ENCODE measurements around the gene OLFM2.
"Not testable (repeated sequence)": the region's sequence is repeated elsewhere in the genome, so short reads cannot be mapped to it uniquely, and the experiment has no call there.

The OLFM2 gene

DNA sequence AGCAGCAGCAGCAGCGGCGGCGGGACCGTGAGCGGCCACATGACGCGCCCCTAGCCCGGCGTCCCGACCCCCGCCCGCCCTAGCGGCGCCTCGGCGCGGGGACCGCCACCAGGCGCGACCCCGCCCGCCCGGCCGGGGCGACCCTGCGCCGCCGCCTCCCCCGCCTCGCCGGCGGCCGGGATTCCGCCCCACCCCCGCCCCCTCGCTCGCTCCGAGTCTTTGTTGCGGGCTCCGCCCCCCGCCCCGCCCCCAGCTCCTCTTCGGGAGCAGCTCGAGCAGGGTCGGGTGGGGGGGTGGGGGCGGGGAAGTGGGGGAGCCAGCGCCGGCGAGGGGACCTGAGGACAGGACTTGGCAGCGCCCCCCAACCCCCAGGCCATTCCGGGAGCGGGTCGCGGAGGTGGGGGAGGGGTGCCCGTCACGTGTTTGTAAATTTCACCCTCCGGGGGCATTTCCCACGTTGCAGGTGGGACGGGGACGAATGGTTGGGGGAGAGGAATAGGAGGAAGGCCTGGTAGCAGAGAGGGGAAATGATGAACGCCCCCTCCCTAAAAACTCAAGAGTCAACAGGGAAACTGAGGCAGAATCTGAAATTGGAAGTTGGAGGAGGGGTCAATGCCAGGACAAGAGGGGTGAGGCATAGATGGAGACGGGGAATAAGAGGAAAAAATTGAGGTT, at the start of gene OLFM2:
TSS of gene OLFM2 (minus strand) at position 190 of the 675 bp plus-strand sequence. CDS start at position 41, 149 bp downstream.
- no peak for DNase-seq (ENCODE audit: low read depth in 2 of 2)

DNA sequence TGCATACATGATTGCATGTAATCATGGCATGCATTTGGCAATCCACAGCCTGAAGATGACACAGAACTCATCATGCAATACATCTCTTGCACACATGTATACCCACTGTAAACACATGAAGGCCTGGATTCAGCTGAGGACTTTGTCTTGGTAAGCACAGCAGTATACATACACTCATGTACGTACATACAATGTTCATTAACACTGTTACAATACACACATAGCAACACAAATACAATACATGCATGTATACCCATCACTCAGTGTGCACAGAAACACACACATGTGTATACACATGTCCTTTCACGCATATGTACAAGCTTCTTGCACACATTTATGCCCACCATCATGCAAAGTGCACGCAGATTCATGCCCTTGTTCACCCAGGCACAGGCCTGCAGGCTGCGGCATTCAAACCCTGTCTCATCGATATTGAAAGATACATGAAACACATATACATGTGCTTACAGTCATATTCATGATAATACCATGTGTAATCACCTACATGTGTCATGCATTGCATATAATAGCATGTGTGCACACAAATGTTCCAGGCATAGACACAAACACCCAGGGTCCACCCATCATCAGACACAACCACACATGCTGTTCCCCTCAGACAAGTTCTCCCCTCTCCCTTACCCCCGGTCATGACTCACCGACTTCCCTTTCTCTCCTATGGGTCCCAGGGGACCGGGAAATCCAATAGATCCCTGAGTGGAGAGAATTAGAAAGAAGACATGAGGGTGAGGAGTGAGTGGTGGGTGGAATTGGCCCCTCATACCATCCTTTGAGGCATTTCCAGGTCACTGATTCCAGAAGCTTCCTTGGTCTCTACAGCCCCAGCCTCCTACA, 45.3 kb upstream of the OLFM2 start:
- no peak for DNase-seq (ENCODE audit: low read depth in 2 of 2)

GRCh38 chr19:9972103-9972502, 35.8 kb upstream of the OLFM2 start:
- no peak for DNase-seq (ENCODE audit: low read depth in 2 of 2)

- DNase-seq (ENCODE audit: low read depth in 2 of 2): no peak
Measured at GRCh38 chr19:9971166-9971897, 35.0 kb upstream of the OLFM2 start.

DNA sequence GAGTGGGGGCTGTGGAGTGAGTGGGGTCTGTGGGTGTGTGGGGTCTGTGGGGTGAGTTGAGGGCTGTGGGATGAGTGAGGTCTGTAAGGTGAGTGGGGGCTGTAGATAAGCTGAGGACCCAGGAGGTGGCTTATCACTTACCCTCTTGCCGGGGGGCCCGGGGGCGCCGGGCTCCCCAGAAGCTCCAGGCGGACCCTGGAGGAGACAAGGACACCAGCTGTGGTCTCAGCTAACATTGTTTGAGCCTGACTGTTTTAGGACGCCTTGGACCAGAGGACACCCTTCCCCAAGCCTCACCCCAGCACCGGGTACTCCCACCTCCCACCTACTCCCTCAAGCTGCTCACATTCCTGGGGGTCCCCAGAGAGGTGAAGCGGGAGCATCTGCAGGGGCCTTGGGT, 34.2 kb upstream of the OLFM2 start:
- DNase-seq (ENCODE audit: low read depth in 2 of 2): no peak

- no peak for DNase-seq (ENCODE audit: low read depth in 2 of 2)
Measured at GRCh38 chr19:9969688-9969975, 33.3 kb upstream of the OLFM2 start.

DNA sequence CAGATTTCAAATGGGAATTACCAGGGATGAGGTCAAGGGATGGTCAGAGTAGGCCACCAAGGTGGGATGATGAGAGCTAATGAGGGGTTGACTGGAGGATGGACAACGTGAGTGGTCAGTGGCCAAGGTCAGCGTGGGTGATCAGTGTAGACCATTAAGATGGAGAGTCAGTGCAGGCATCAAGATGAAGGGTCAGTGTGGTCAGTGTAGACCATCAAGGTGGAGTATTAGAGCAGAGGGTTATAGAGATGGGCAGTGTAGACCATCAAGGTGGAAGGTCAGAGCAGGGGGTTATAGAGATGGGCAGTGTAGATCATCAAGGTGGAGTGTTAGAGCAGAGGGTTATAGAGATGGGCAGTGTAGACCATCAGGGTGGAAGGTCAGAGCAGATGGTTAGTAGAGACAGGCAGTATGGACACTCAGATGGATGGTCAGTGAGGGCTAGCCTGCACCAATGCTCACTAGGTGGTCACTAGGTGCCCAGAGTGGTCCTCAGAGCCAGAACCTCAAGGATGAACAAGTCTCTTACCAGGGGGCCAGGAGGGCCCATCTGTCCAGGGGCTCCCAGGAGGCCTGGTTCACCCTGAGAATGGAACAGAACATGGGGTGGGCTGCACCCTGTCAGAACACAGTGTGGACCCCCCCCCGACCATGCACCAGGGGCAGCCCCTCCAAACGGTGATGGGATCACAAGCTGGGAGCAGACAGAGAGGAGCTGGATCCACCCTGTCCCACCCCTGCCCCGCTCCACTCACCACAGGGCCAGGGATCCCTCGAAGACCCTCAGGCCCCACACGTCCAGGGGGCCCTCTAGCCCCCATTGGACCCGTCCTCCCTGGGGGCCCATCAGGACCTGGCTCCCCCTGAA, 32.7 kb upstream of the OLFM2 start:
- no peak for DNase-seq (ENCODE audit: low read depth in 2 of 2)

- DNase-seq (ENCODE audit: low read depth in 2 of 2): no peak
Measured at GRCh38 chr19:9967326-9967725, 31.0 kb upstream of the OLFM2 start.

DNA sequence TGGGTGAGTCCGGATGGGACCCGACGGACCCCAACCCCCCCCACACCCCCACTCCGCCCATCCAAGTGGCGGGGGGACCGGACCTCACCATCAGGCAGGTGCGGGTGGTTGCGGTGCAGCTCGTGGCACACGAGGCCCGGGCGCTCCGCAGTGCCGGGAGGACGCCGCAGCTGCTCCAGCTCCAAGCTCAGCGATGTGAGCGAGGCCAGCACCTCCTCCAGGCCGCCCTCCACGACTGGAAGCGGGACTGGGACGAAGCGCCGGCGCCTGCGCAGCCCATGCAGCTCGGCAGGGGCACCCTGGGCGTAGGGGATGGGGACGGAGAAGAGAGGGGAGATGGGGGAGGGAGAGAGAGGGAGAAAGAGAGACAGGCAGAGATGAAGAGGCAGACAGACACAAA, 30.1 kb upstream of the OLFM2 start:
- no peak for DNase-seq (ENCODE audit: low read depth in 2 of 2)

DNA sequence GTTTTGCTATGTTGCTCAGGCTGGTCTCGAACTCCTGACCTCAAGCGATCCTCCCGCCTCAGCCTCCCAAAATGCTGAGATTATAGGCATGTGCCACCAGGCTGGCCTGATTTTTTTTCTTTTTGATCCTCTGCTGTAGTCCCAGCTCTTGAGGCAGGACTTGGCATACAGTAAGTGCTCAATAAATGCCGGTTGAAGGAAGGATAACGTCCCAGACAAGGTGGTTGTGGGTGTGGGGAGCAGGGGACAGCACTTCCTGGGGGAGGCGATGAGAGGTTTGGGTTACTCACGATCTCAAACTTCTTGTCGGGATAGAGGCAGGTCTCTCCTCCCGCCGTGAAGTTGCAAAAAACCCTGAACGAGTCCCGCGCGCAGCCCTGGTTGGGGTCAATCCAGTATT, 29.7 kb upstream of the OLFM2 start:
- DNase-seq (ENCODE audit: low read depth in 2 of 2): no peak

DNA sequence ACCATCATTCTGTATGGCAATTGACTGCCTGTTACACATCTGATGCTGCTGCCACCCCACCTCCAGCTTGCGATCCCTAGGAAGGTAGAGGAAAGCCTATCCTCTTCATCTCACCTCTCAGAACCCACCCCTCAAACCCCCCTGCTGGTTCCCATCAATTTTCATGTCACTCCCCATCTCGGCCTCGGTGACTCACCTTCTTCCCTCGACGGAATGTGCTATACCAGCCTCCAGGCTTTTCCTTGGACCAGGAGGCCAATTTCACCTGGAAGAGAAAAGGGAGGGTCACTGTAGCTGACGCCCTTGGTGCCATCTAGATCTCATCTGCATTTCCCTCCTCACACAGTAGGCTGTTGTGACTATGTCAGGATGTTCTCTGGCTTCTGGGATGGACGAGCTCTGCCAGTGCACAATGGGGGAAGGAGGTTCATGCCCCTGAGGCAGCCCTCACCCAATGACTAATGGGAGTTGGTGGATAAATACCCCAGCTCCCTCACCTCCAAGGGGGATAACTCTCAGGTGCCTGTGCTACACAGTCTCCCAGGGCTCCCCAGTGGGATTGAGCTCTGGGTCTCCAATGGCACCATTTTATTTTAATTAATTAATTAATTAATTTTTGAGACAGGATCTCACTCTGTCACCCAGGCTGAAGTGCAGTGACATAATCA, 26.4 kb upstream of the OLFM2 start:
- no peak for DNase-seq (ENCODE audit: low read depth in 2 of 2)

DNA sequence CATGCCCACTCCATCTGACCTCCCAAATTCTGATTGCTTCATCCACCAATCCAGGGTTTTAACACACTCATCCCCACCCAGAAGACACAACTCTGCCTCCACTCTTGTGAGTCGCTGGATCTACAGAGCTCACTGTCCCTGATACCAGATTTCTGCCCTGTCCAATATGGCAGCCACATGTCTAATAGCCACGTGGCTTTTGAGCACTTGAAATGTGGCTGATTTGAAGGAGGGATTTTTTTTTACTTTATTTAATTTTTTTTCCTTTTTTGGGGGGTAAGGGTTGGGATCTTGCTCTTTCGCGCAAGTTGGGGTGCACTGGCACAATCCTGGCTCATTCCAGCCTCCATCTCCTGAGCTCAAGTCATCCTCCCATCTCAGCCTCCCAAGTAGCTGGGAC, 24.8 kb upstream of the OLFM2 start:
- no peak for DNase-seq (ENCODE audit: low read depth in 2 of 2)

GRCh38 chr19:9958379-9958821, 22.1 kb upstream of the OLFM2 start:
- no peak for DNase-seq (ENCODE audit: low read depth in 2 of 2)

- no peak for DNase-seq (ENCODE audit: low read depth in 2 of 2)
Measured at GRCh38 chr19:9956956-9957355, 20.6 kb upstream of the OLFM2 start.

DNA sequence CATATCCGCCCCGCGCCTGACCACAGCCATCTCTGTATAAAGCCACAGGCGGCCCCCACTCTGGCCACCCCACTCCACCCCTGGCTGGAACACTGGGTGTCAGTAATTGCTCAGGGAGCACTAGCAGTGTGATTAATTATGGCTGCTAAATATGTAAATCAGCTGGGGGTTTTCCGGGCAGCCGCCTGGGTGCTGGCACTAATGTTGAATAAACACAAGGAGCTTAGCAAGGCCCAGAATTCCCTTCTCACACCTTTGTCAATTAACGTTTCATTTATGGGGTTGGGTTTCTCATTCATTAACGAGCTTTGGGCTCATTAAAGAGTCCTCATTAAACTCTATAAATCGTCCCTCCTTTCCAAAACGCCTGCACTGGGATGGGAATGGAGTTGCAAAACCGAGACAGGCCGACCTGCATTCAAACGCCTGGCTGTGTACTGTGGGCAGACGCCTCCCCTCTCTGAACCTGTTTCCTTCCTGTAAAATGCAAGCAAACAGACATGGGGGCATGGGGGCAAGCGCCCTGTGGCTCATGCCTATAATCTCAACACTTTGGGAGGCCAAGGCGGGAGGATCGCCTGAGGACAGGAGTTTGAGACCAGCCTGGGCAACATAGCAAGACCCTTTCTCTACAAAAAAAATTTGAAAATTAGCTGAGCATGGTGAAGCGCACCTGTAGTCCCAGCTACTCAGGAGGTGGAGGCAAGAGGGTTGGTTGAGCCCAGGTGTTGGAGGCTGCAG, 17.7 kb upstream of the OLFM2 start:
- no peak for DNase-seq (ENCODE audit: low read depth in 2 of 2)

DNA sequence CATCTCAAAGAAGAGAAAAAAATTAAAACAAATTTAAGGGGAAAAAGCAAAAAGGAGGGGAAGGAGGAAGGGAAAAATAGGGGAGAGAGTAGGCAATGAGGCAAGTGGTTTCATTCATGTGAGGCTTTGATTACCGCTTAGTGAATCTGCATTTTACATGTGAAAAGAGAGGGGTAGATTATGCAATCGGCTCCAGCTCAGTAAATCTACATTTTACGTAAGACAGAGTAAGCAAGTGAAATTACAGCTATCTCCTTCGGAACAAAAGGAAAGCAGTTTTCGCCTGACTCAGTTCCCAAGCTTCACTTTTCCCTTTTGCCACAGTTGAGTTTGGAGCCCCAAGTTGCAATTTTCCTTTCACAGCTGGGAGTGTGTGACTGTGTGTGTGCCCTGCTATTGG, 16.0 kb upstream of the OLFM2 start:
- no peak for DNase-seq (ENCODE audit: low read depth in 2 of 2)

DNA sequence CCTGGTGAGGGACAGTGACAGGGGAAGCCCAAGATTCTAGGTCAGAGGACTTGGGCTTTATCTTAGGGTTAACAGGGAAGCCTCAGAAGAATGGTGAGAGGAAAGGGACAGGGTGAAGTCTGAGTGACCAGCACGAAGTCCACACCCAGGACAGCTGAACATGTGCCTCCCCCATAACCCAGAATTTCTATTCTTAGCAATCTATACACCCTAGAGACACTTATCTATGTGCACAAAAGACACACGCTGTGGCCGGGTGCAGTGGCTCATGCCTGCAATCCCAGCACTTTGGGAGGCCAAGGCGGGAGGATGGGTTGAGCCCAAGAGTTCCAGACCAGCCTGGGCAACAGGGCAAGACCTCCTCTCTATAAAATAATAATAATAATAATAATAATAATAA, 11.1 kb upstream of the OLFM2 start:
- DNase-seq (ENCODE audit: low read depth in 2 of 2): no peak

DNA sequence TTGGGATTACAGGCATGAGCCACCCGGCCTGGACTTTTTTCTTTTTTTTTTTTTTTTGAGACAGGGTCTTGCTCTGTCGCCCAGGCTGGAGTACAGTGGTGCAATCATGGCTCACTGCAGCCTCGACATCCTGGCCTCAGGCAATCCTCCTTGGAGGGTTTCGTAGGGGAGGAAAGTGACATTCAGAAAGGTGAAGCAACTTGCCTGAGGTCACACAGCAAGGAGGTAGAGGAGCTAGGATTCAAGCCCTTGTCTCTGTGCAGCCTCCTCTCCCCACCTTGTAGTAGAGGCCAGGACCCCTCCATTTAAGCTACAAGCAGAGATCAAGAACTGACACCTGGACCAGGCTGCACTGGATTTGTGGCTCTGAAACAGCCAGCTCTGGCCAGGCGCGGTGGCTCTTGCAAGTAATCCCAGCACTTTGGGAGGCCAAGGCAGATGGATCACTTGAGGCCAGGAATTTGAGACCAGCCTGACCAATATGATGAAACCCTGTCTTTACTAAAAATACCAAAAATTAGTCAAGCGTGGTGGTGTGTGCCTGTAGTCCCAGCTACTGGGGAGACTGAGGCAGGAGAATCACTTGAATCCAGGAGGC, 10.3 kb upstream of the OLFM2 start:
- not testable (repeated sequence) for DNase-seq (ENCODE audit: low read depth in 2 of 2)

- DNase-seq (ENCODE audit: low read depth in 2 of 2): no peak
Measured at GRCh38 chr19:9945319-9945966, 9.1 kb upstream of the OLFM2 start.

DNA sequence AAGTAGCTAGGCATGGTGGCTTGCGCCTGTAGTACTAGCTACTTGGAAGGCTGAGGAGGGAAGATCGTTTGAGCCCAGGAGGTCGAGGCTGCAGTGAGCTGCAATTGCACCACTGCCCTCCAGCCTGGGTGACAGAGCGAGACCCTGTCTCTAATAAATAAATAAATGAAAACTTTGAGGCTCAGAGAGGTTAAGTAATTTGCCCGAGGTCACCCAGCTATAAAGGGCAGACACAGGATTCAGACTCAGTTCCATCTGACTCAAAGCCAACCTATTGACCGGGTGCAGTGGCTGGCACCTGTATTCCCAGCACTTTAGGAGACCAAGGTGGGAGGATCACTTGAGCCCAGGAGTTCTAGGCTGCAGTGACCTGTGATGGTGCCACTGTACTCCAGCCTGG, 7.4 kb upstream of the OLFM2 start:
- no peak for DNase-seq (ENCODE audit: low read depth in 2 of 2)
